Measurements from ENCODE around the gene TMED10. TPM values are rescaled to one million over a fixed set of nuclear protein-coding genes. Genes with fewer than 3 reads are reported as not detected.
"Not testable (repeated sequence)": the region's sequence is repeated elsewhere in the genome, so short reads cannot be mapped to it uniquely, and the experiment has no call there.

TMED10 gene
- total and polyA plus RNA-seq, 5 donors = 141 to 333 (median 291) TPM

GRCh38 chr14:75191100-75191499, 14.7 kb upstream of the TMED10 start:
- Histone ChIP-seq H3K9me3 (ENCODE audit: control insufficient read depth, low read length) (no peaks in the 10 kb centered on the region), H3K27ac (ENCODE audit: low read length) (no peak overlapping the region), H3K4me1 (ENCODE audit: control insufficient read depth, insufficient read depth, low read length) (no peaks in the 10 kb centered on the region), H3K4me3 (ENCODE audit: low read length) (no peak overlapping the region), H3K27me3 (ENCODE audit: control insufficient read depth, insufficient read depth) (no peaks in the 10 kb centered on the region)
- intact Hi-C loops (cut with DNase I) = no loop called here
- WGBS = 71% methylated on average over 3 of the region's 3 CpGs
- DNase-seq (no peak), ATAC-seq (no peak)

DNA sequence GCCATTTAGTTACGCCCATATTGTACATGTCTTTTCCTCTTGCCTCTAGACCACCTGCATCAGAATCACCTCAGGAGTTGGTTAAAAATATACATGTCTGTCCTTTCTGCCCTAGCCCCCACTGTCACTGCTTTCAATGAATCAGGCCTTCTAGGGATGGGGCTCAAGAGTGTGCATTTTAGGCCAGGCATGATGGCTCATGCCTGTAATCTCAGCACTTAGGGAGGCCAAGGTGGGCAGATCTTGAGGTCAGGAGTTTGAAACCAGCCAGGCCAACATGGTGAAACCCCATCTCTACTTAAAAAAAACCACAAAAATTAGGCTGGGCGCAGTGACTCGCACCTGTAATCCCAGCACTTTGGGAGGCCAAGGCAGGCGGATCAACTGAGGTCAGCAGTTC, 13.6 kb upstream of the TMED10 start:
- H3K27ac ChIP-seq (ENCODE audit: low read length) = no peak overlapping the region

DNA sequence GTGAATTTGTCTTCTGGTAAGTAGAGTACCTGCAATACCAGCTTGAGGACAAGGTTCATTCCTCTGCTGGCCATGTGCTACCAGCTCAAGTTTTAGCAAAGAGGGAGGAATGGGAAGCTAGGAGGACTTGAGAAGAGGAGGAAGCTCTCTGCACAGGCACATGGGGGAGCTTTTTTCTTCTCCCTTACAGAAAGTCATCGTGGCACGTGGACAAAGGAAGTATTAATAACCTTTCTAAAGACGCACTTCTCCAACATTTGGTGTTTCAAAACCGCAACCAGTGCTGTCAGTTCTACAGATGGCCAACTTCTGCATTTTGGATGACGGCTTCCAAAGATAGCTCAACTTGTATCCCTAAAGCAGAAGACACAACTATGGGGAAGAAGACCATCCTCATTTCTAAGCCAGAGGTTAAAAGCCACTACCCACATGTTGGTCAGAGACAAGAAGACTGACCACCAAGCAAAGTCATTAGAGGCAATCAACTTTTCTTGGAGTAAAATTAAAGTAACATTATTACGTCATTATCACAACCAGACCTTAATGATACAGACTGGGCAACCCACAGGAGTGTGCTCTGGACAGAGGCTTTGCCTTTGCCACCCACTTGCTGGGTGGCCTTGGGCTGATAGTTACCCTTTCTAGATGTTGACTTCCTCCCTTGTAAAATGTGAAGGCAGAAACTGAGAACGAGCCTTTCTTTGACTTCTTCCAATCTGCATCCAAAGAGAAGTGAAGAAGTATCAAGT, 12.3 kb upstream of the TMED10 start:
- no peak overlapping the region for H3K27ac ChIP-seq (ENCODE audit: low read length)
- WGBS = 80% methylated on average over 7 of the region's 7 CpGs

More for the DNA sequence above, 13.6 kb upstream of the TMED10 start:
- intact Hi-C loops (cut with DNase I) = no loop called here
- no peaks in the 10 kb centered on the region for H3K9me3 ChIP-seq (ENCODE audit: control insufficient read depth, low read length)
- no peaks in the 10 kb centered on the region for H3K4me1 ChIP-seq (ENCODE audit: control insufficient read depth, insufficient read depth, low read length)
- DNase-seq (no peak), ATAC-seq (no peak)
- WGBS = 98% methylated on average over 4 of the region's 4 CpGs
- H3K27me3 ChIP-seq (ENCODE audit: control insufficient read depth, insufficient read depth) = no peaks in the 10 kb centered on the region
- H3K4me3 ChIP-seq (ENCODE audit: low read length) = no peak overlapping the region

DNA sequence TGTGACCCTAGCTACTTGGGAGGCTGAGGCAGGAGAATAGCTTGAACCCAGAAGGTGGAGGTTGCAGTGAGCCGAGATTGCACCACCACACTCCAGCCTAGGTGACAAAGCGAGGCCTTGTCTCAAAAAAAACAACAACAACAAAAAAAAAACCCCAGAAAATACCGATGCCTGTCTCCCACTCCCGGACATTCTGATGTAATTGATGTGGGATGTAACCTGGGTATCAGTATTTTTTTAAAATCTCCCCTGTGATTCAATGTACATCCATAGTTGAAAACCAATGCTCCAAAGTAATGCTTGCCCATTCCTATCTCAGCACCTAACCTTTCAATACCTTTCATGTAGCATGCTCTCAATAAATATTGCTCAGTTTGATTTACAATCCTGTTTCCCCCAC, 11.7 kb upstream of the TMED10 start:
- no peak overlapping the region for H3K4me3 ChIP-seq (ENCODE audit: low read length)
- no peak for DNase-seq
- intact Hi-C loops (cut with DNase I) = loop anchor here in 1 of 4 donors (10.0 kb wide), 1 partner anchor 47 kb away; no protein-coding TSS in a partner anchor
- 95% methylated on average over 4 of the region's 4 CpGs for WGBS
- no peak overlapping the region for H3K27ac ChIP-seq (ENCODE audit: low read length)
- ATAC-seq = no peak
- no peaks in the 10 kb centered on the region for H3K27me3 ChIP-seq (ENCODE audit: control insufficient read depth, insufficient read depth)
- no peaks in the 10 kb centered on the region for H3K9me3 ChIP-seq (ENCODE audit: control insufficient read depth, low read length)
- no peaks in the 10 kb centered on the region for H3K4me1 ChIP-seq (ENCODE audit: control insufficient read depth, insufficient read depth, low read length)

More for the DNA sequence above, 12.3 kb upstream of the TMED10 start:
- intact Hi-C loops (cut with DNase I) = loop anchor here in 1 of 4 donors (10.0 kb wide), 1 partner anchor 46 kb away; no protein-coding TSS in a partner anchor
- H3K4me1 ChIP-seq (ENCODE audit: control insufficient read depth, insufficient read depth, low read length) = no peaks in the 10 kb centered on the region
- ATAC-seq = peak; percentile 52 to 57
- no peaks in the 10 kb centered on the region for H3K27me3 ChIP-seq (ENCODE audit: control insufficient read depth, insufficient read depth)
- DNase-seq = no peak
- H3K4me3 ChIP-seq (ENCODE audit: low read length) = no peak overlapping the region
- H3K9me3 ChIP-seq (ENCODE audit: control insufficient read depth, low read length) = no peaks in the 10 kb centered on the region

GRCh38 chr14:75186953-75187352, 10.5 kb upstream of the TMED10 start:
- WGBS = 86% methylated on average over 2 of the region's 2 CpGs
- H3K4me1 ChIP-seq (ENCODE audit: control insufficient read depth, insufficient read depth, low read length) = peaks cover 2% of the 10 kb centered on the region

GRCh38 chr14:75185251-75186040, 9.0 kb upstream of the TMED10 start:
- ATAC-seq (no peak), DNase-seq (no peak)
- 79% methylated on average over 7 of the region's 7 CpGs for WGBS
- Histone ChIP-seq H3K4me1 (ENCODE audit: control insufficient read depth, insufficient read depth, low read length) (peaks cover 2% of the 10 kb centered on the region), H3K27me3 (ENCODE audit: control insufficient read depth, insufficient read depth) (no peaks in the 10 kb centered on the region), H3K4me3 (ENCODE audit: low read length) (no peak overlapping the region), H3K9me3 (ENCODE audit: control insufficient read depth, low read length) (no peaks in the 10 kb centered on the region), H3K27ac (ENCODE audit: low read length) (no peak overlapping the region)
- intact Hi-C loops (cut with DNase I) = loop anchor here in 1 of 4 donors (10.0 kb wide), 1 partner anchor 49 kb away; no protein-coding TSS in a partner anchor

More at GRCh38 chr14:75186953-75187352, 10.5 kb upstream of the TMED10 start:
- intact Hi-C loops (cut with DNase I) = loop anchor here in 1 of 4 donors (10.0 kb wide), 1 partner anchor 48 kb away; no protein-coding TSS in a partner anchor
- no peaks in the 10 kb centered on the region for H3K9me3 ChIP-seq (ENCODE audit: control insufficient read depth, low read length)
- no peak for DNase-seq
- H3K27me3 ChIP-seq (ENCODE audit: control insufficient read depth, insufficient read depth) = no peaks in the 10 kb centered on the region
- H3K27ac ChIP-seq (ENCODE audit: low read length) = no peak overlapping the region
- H3K4me3 ChIP-seq (ENCODE audit: low read length) = no peak overlapping the region
- no peak for ATAC-seq

DNA sequence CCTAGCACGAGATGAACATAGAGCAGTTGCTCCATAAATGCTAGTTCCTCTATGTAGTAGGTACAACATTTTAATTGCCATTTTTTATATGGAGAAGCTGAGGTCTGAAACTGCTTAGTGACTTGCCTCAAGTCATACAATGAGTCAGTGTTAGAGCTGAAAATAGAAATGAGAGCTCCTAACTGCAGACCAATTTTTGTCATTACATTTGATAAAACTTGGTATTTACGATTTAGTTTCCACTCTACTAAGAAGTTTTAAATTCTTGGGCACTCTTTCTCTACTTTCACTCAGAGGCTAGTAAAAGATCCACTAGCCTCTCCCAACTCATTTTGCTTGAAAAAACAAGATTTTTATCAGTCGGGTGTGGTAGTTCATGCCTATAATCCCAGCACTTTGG, 8.1 kb upstream of the TMED10 start:
- no peak for DNase-seq
- Histone ChIP-seq H3K4me1 (ENCODE audit: control insufficient read depth, insufficient read depth, low read length) (peaks cover 2% of the 10 kb centered on the region), H3K9me3 (ENCODE audit: control insufficient read depth, low read length) (no peaks in the 10 kb centered on the region), H3K27me3 (ENCODE audit: control insufficient read depth, insufficient read depth) (no peaks in the 10 kb centered on the region), H3K27ac (ENCODE audit: low read length) (no peak overlapping the region), H3K4me3 (ENCODE audit: low read length) (no peak overlapping the region)
- intact Hi-C loops (cut with DNase I) = loop anchor here in 1 of 4 donors (10.0 kb wide), 1 partner anchor 50 kb away; no protein-coding TSS in a partner anchor
- peak in 1 of 2 donors; percentile 27 for ATAC-seq
- WGBS = 61% methylated on average over 3 of the region's 3 CpGs

DNA sequence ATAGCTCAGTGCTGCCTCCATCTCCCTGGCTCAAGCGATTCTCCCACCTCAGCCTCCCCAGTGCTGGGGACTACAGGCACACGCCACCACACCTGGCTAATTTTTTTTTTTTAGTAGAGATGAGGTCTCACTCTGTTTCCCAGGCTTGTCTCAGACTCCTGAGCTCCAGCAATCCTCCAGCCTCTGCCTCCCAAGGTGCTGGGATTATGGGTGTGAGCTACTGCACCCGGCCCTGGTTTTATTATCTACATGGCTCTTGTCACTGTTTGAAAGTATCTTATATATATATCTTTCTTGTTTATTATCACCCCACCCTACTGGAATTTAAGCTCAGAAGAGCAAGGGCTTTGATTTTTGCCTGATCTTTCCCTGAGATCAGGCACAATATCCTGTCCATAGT, 7.6 kb upstream of the TMED10 start:
- Histone ChIP-seq H3K4me1 (ENCODE audit: control insufficient read depth, insufficient read depth, low read length) (peaks cover 2% of the 10 kb centered on the region), H3K4me3 (ENCODE audit: low read length) (no peak overlapping the region), H3K27me3 (ENCODE audit: control insufficient read depth, insufficient read depth) (no peaks in the 10 kb centered on the region), H3K9me3 (ENCODE audit: control insufficient read depth, low read length) (no peaks in the 10 kb centered on the region), H3K27ac (ENCODE audit: low read length) (peak overlapping the region; percentile 43)
- DNase-seq (no peak), ATAC-seq (no peak)
- whole genome bisulfite sequencing = 86% methylated on average over 3 of the region's 3 CpGs
- intact Hi-C loops (cut with DNase I) = loop anchor here in 1 of 4 donors (10.0 kb wide), 1 partner anchor 51 kb away; no protein-coding TSS in a partner anchor

GRCh38 chr14:75183225-75183624, 6.8 kb upstream of the TMED10 start:
- WGBS = 53% methylated on average over 1 of the region's 1 CpG
- no peaks in the 10 kb centered on the region for H3K27me3 ChIP-seq (ENCODE audit: control insufficient read depth, insufficient read depth)
- peaks cover 2% of the 10 kb centered on the region for H3K4me1 ChIP-seq (ENCODE audit: control insufficient read depth, insufficient read depth, low read length)
- no peak overlapping the region for H3K4me3 ChIP-seq (ENCODE audit: low read length)
- intact Hi-C loops (cut with DNase I) = loop anchor here in 1 of 4 donors (10.0 kb wide), 1 partner anchor 52 kb away; no protein-coding TSS in a partner anchor
- no peak for DNase-seq
- ATAC-seq = no peak
- H3K27ac ChIP-seq (ENCODE audit: low read length) = peak overlapping the region; percentile 67
- H3K9me3 ChIP-seq (ENCODE audit: control insufficient read depth, low read length) = no peaks in the 10 kb centered on the region

DNA sequence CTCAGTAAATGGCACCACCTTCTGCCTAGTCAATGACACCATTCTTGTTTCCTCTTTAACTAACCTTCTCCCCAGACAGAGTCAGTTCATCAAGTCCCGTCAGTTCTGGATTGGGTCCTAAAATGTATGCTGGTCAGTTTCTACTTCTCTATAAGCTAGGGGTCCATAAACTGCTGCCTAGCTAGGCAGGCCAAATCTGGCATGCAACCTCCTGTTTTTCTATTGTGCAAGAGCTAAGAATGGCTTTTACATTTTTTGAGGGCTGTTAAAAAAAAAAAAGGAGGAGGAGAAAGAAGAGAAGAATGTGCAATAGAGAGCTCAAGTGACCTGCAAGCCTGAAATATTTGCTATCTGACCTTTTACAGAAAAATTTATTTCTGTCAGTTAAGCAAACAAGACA, 6.4 kb upstream of the TMED10 start:
- Histone ChIP-seq H3K27me3 (ENCODE audit: control insufficient read depth, insufficient read depth) (no peaks in the 10 kb centered on the region), H3K4me3 (ENCODE audit: low read length) (no peak overlapping the region), H3K9me3 (ENCODE audit: control insufficient read depth, low read length) (no peaks in the 10 kb centered on the region), H3K4me1 (ENCODE audit: control insufficient read depth, insufficient read depth, low read length) (peaks cover 2% of the 10 kb centered on the region), H3K27ac (ENCODE audit: low read length) (no peak overlapping the region)
- DNase-seq (no peak), ATAC-seq (peak; percentile 41 to 46)
- intact Hi-C loops (cut with DNase I) = loop anchor here in 1 of 4 donors (10.0 kb wide), 1 partner anchor 52 kb away; no protein-coding TSS in a partner anchor
- 35% methylated on average over 1 of the region's 1 CpG for WGBS

GRCh38 chr14:75182163-75182562, 5.8 kb upstream of the TMED10 start:
- not testable (repeated sequence) for ATAC-seq; DNase-seq; H3K9me3 ChIP-seq (ENCODE audit: control insufficient read depth, low read length); H3K27ac ChIP-seq (ENCODE audit: low read length); H3K4me1 ChIP-seq (ENCODE audit: control insufficient read depth, insufficient read depth, low read length); H3K27me3 ChIP-seq (ENCODE audit: control insufficient read depth, insufficient read depth); H3K4me3 ChIP-seq (ENCODE audit: low read length)
- WGBS = 82% methylated on average over 11 of the region's 11 CpGs
- intact Hi-C loops (cut with DNase I) = loop anchor here in 1 of 4 donors (10.0 kb wide), 1 partner anchor 53 kb away; no protein-coding TSS in a partner anchor

All from right cardiac atrium (tissue), 5 donors.